AG09309 (cell line): Measurements from ENCODE around the gene FAAP20.

Experiments
- DNase-seq: peaks from one replicate; pipeline ENCODE4 v3.0.0-alpha.2; 2010; ENCODE audit warnings: low read depth
- H3K4me3 ChIP-seq: 2 replicates; pipeline ENCODE4 v1.5.1; 2011; ENCODE audit warnings: mild to moderate bottlenecking, low read depth, low read length, moderate library complexity; ENCODE audit not compliant: control insufficient read depth
- TF ChIP-seq, protein P1 (sequence below): IDR thresholded peaks from 2 replicates; pipeline ENCODE4 v1.5.1; 2011; ENCODE audit warnings: mild to moderate bottlenecking, low read depth, low read length, inconsistent platforms; ENCODE audit not compliant: insufficient read depth, control insufficient read depth; ENCODE audit errors: missing control alignments

FAAP20 gene

DNA sequence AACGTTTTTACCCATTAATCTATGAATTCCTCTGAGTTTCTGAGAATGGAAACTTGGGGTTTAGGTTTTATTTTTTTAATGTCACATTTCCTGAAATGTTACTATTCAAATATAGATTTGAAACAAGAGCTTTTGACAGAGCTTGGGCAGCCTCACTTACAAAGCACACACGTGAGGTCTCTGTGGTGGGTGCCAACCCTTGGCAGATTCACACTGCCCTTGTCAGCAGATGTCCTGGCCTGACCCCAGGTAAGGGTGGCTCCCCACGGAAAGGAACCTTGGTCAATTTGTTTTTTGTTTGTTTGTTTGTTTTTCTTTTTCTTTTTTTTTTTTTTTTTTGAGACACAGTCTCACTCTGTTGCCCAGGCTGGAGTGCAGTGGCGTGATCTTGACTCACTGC is 53.5 kb downstream of the FAAP20 start:
- TF ChIP-seq, protein P1, sequence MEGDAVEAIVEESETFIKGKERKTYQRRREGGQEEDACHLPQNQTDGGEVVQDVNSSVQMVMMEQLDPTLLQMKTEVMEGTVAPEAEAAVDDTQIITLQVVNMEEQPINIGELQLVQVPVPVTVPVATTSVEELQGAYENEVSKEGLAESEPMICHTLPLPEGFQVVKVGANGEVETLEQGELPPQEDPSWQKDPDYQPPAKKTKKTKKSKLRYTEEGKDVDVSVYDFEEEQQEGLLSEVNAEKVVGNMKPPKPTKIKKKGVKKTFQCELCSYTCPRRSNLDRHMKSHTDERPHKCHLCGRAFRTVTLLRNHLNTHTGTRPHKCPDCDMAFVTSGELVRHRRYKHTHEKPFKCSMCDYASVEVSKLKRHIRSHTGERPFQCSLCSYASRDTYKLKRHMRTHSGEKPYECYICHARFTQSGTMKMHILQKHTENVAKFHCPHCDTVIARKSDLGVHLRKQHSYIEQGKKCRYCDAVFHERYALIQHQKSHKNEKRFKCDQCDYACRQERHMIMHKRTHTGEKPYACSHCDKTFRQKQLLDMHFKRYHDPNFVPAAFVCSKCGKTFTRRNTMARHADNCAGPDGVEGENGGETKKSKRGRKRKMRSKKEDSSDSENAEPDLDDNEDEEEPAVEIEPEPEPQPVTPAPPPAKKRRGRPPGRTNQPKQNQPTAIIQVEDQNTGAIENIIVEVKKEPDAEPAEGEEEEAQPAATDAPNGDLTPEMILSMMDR, result no peak
- H3K4me3 ChIP-seq, result no peak overlapping the region
- DNase-seq, result no peak
